HT1080 (cell line): ENCODE measurements around the gene LATS1. TPM values are rescaled to one million over a fixed set of nuclear protein-coding genes. Genes with fewer than 3 reads are reported as not detected.
A peak's percentile ranks its signal among the peaks of the same experiment; 100 is the strongest.

Experiments used
- DNase-seq: peaks from one replicate; pipeline ENCODE4 v3.0.0-alpha.2; 2015; ENCODE audit warnings: low read depth
- small RNA-seq: library from RNA; depleted of rRNA; stranded (forward); fragments of <200 nt; gene quantifications from one replicate; pipeline ENCODE3, GENCODE V24; 2014
- total RNA-seq: library from RNA; depleted of rRNA; stranded (reverse); fragments of >200 nt; shearing (Covaris generic); gene quantifications from 2 replicates; pipeline ENCODE4 v1.2.3, GENCODE V29; 2014; rRNA removed

Gene LATS1
- total RNA-seq, 1 experiment from 2014 or later = 17.9 TPM

- no peak for DNase-seq
Measured at GRCh38 chr6:149660028-149660427, 57.9 kb downstream of the LATS1 start.

- DNase-seq = no peak
Measured at GRCh38 chr6:149657441-149657840, 60.5 kb downstream of the LATS1 start.

GRCh38 chr6:149651056-149651455, 66.8 kb downstream of the LATS1 start:
- DNase-seq = no peak

- peak; percentile 87 for DNase-seq
Measured at GRCh38 chr6:149648148-149649145, 69.5 kb downstream of the LATS1 start, which contains the start of gene KATNA1. Gene KATNA1 (minus strand): TSS chr6:149648714. CDS start chr6:149638547, 10,167 bp downstream.

- DNase-seq = no peak
Measured at GRCh38 chr6:149646599-149646998, 71.3 kb downstream of the LATS1 start.

GRCh38 chr6:149642829-149643580, 74.9 kb downstream of the LATS1 start:
- DNase-seq = no peak

- peak; percentile 55 for DNase-seq
Measured at GRCh38 chr6:149636124-149636523, 81.8 kb downstream of the LATS1 start.

- no peak for DNase-seq
Measured at GRCh38 chr6:149634315-149634714, 83.6 kb downstream of the LATS1 start.

- no peak for DNase-seq
Measured at GRCh38 chr6:149628875-149629510, 88.9 kb downstream of the LATS1 start.

GRCh38 chr6:149627672-149628071, 90.2 kb downstream of the LATS1 start:
- DNase-seq = no peak

- no peak for DNase-seq
Measured at GRCh38 chr6:149615805-149616204, 102.1 kb downstream of the LATS1 start.

GRCh38 chr6:149614337-149614736, 103.6 kb downstream of the LATS1 start:
- DNase-seq = no peak

GRCh38 chr6:149608381-149608982, 109.4 kb downstream of the LATS1 start:
- DNase-seq = no peak

Small RNA genes lying within 50 kb of the gene (small RNA-seq; reads per million reads assigned to genes)
- gene RF00019 = not detected

Other genes starting within 250 kb of the LATS1 start
- gene ZC3H12D, start 233.1 kb downstream of the LATS1 start, total RNA-seq = 0.07 and 0.16 TPM in 2 replicates
- gene PPIL4, start 172.1 kb downstream of the LATS1 start, total RNA-seq = 15.1 and 16.9 TPM in 2 replicates
- 29.5 and 31.3 TPM in 2 replicates for gene GINM1, start 151.7 kb downstream of the LATS1 start, total RNA-seq
- 19.2 and 22.3 TPM in 2 replicates for gene KATNA1, start 69.4 kb downstream of the LATS1 start, total RNA-seq
- gene NUP43, start 28.4 kb upstream of the LATS1 start, total RNA-seq = 42.5 and 49.7 TPM in 2 replicates
- 132 and 158 TPM in 2 replicates for gene PCMT1, start 31.6 kb upstream of the LATS1 start, total RNA-seq
- gene LRP11, start 146.3 kb upstream of the LATS1 start, total RNA-seq = 17.4 and 17.7 TPM in 2 replicates
- 11.3 and 14.6 TPM in 2 replicates for gene RAET1E, start 180.0 kb upstream of the LATS1 start, total RNA-seq
- 1.6 and 2.4 TPM in 2 replicates for gene RAET1G, start 205.0 kb upstream of the LATS1 start, total RNA-seq
- 11.6 and 12.2 TPM in 2 replicates for gene ULBP2, start 223.9 kb upstream of the LATS1 start, total RNA-seq
- not detected in 2 replicates for gene ULBP1, start 245.8 kb upstream of the LATS1 start, total RNA-seq